T-helper 1 cell treated with Interleukin-12 subunit alpha and Interleukin-12 subunit beta and Interleukin-4 antibody, amounts not matched to agents 30 ng/mL and 1 ng/mL, for 36 hours (primary cell): Measurements from ENCODE around the gene MED15. TPM values are rescaled to one million over a fixed set of nuclear protein-coding genes. Genes with fewer than 3 reads are reported as not detected.

ENCODE experiments used
- intact Hi-C: fragments of 100-400 bp; cut with micrococcal nuclease; formaldehyde crosslinking; loops from one replicate; pipeline ENCODE4 v1.15.1; 2024
- total RNA-seq: library from RNA; stranded (reverse); gene quantifications from 2 replicates; pipeline ENCODE4 v1.2.3, GENCODE V29; 2022

The MED15 gene
- total RNA-seq, 1 donor from 2014 or later, result 165 TPM

- intact Hi-C loops, result loop anchor here (2.0 to 5.0 kb wide), 3 partner anchors 49 to 409 kb away; partner anchors contain the start of genes CRKL, RANBP1 and TRMT2A
These were observed 801 bp downstream of the MED15 start for GRCh38 chr22:20508067-20508755.

GRCh38 chr22:20508815-20509271 is 1.4 kb downstream of the MED15 start:
- intact Hi-C loops, result loop anchor here (1.0 to 5.0 kb wide), 4 partner anchors 48 to 408 kb away; partner anchors contain the start of genes CRKL, RANBP1 and TRMT2A

GRCh38 chr22:20509344-20510047 is 2.1 kb downstream of the MED15 start:
- intact Hi-C loops, result loop anchor here (1.0 to 5.0 kb wide), 4 partner anchors 47 to 408 kb away; partner anchors contain the start of genes CRKL, RANBP1 and TRMT2A

GRCh38 chr22:20510811-20511577 is 3.6 kb downstream of the MED15 start:
- intact Hi-C loops, result no loop called here

GRCh38 chr22:20511578-20512229 is 4.3 kb downstream of the MED15 start:
- intact Hi-C loops, result no loop called here

- intact Hi-C loops, result no loop called here
These were observed 7.4 kb downstream of the MED15 start for GRCh38 chr22:20514658-20515406.

- intact Hi-C loops, result no loop called here
These were observed 9.0 kb downstream of the MED15 start for GRCh38 chr22:20516399-20516798.

- intact Hi-C loops, result no loop called here
These were observed 10.0 kb downstream of the MED15 start for GRCh38 chr22:20517422-20517821.

- intact Hi-C loops, result no loop called here
These were observed 10.6 kb downstream of the MED15 start for GRCh38 chr22:20517841-20518592.

- intact Hi-C loops, result no loop called here
These were observed 12.1 kb downstream of the MED15 start for GRCh38 chr22:20519558-20519957.

GRCh38 chr22:20520093-20520511 is 12.7 kb downstream of the MED15 start:
- intact Hi-C loops, result no loop called here

GRCh38 chr22:20522134-20523004 is 15.0 kb downstream of the MED15 start:
- intact Hi-C loops, result no loop called here

GRCh38 chr22:20523086-20523983 is 15.9 kb downstream of the MED15 start:
- intact Hi-C loops, result no loop called here

GRCh38 chr22:20524004-20524481 is 16.6 kb downstream of the MED15 start:
- intact Hi-C loops, result no loop called here

- intact Hi-C loops, result no loop called here
These were observed 17.6 kb downstream of the MED15 start for GRCh38 chr22:20525048-20525447.

- intact Hi-C loops, result no loop called here
These were observed 18.9 kb downstream of the MED15 start for GRCh38 chr22:20526305-20526627.

GRCh38 chr22:20526628-20527355 is 19.4 kb downstream of the MED15 start:
- intact Hi-C loops, result no loop called here
